ENCODE data around the gene IL27RA. TPM values are rescaled to one million over a fixed set of nuclear protein-coding genes. Genes with fewer than 3 reads are reported as not detected.
"Not testable (repeated sequence)": the region's sequence is repeated elsewhere in the genome, so short reads cannot be mapped to it uniquely, and the experiment has no call there.

IL27RA gene
- total and polyA plus RNA-seq, 2 donors from 2014 or later = 3.1 to 14.1 TPM

- no peaks in the 10 kb centered on the region for H3K9me3 ChIP-seq (ENCODE audit: control insufficient read depth in 2 of 3, insufficient read depth in 1 of 3, low read length in 3 of 3)
- no peak overlapping the region for H3K9ac ChIP-seq (ENCODE audit: low read length in 3 of 3)
- H3K4me1 ChIP-seq (ENCODE audit: control insufficient read depth in 2 of 3, insufficient read depth in 2 of 3, low read depth in 1 of 3, low read length in 3 of 3) = peaks cover 0 to 5% (median 0%) of the 10 kb centered on the region in 3 donors
- FAIRE-seq (no peak), DNase-seq (peak in 2 of 5 donors; percentile 25 to 41)
- intact Hi-C loops (cut with DNase I) = no loop called here
- no peaks in the 10 kb centered on the region for H3K36me3 ChIP-seq (ENCODE audit: control insufficient read depth in 2 of 3, insufficient read depth in 3 of 3, low read length in 3 of 3)
- no peak for TF ChIP-seq CTCF (IDR thresholded peaks at IDR 0.05; ENCODE audit: borderline replicate concordance, extremely low read depth, insufficient read depth)
- H3K27me3 ChIP-seq (ENCODE audit: control insufficient read depth, insufficient read depth, low read length) = no peaks in the 10 kb centered on the region
- H3K27ac ChIP-seq (ENCODE audit: low read depth in 2 of 2, low read length in 2 of 2) = no peak overlapping the region
- H3K4me3 ChIP-seq (ENCODE audit: low read length in 3 of 3) = no peak overlapping the region
Observed at GRCh38 chr19:14019100-14019499, 12.5 kb upstream of the IL27RA start.

- H3K4me1 ChIP-seq (ENCODE audit: control insufficient read depth in 2 of 3, insufficient read depth in 2 of 3, low read depth in 1 of 3, low read length in 3 of 3); intact Hi-C loops (cut with DNase I); H3K27ac ChIP-seq (ENCODE audit: low read depth in 2 of 2, low read length in 2 of 2); DNase-seq; H3K9me3 ChIP-seq (ENCODE audit: control insufficient read depth in 2 of 3, insufficient read depth in 1 of 3, low read length in 3 of 3); H3K36me3 ChIP-seq (ENCODE audit: control insufficient read depth in 2 of 3, insufficient read depth in 3 of 3, low read length in 3 of 3); FAIRE-seq; H3K27me3 ChIP-seq (ENCODE audit: control insufficient read depth, insufficient read depth, low read length); H3K9ac ChIP-seq (ENCODE audit: low read length in 3 of 3); H3K4me3 ChIP-seq (ENCODE audit: low read length in 3 of 3): not testable (repeated sequence)
Observed at GRCh38 chr19:14019739-14020138, 11.8 kb upstream of the IL27RA start.

GRCh38 chr19:14021474-14021873, 10.1 kb upstream of the IL27RA start:
- Histone ChIP-seq H3K9me3 (ENCODE audit: control insufficient read depth in 2 of 3, insufficient read depth in 1 of 3, low read length in 3 of 3) (no peaks in the 10 kb centered on the region), H3K36me3 (ENCODE audit: control insufficient read depth in 2 of 3, insufficient read depth in 3 of 3, low read length in 3 of 3) (no peaks in the 10 kb centered on the region), H3K9ac (ENCODE audit: low read length in 3 of 3) (no peak overlapping the region), H3K27me3 (ENCODE audit: control insufficient read depth, insufficient read depth, low read length) (no peaks in the 10 kb centered on the region), H3K27ac (ENCODE audit: low read depth in 2 of 2, low read length in 2 of 2) (no peak overlapping the region), H3K4me3 (ENCODE audit: low read length in 3 of 3) (no peak overlapping the region), H3K4me1 (ENCODE audit: control insufficient read depth in 2 of 3, insufficient read depth in 2 of 3, low read depth in 1 of 3, low read length in 3 of 3) (peaks cover 0 to 5% (median 0%) of the 10 kb centered on the region in 3 donors)
- FAIRE-seq = no peak
- TF ChIP-seq CTCF (IDR thresholded peaks at IDR 0.05; ENCODE audit: borderline replicate concordance, extremely low read depth, insufficient read depth) = no peak
- intact Hi-C loops (cut with DNase I) = no loop called here
- peak in 2 of 5 donors; percentile 39 to 63 for DNase-seq

- no peak for DNase-seq
- Histone ChIP-seq H3K4me3 (ENCODE audit: low read length in 3 of 3) (no peak overlapping the region), H3K27me3 (ENCODE audit: control insufficient read depth, insufficient read depth, low read length) (no peaks in the 10 kb centered on the region), H3K9ac (ENCODE audit: low read length in 3 of 3) (no peak overlapping the region), H3K36me3 (ENCODE audit: control insufficient read depth in 2 of 3, insufficient read depth in 3 of 3, low read length in 3 of 3) (no peaks in the 10 kb centered on the region), H3K9me3 (ENCODE audit: control insufficient read depth in 2 of 3, insufficient read depth in 1 of 3, low read length in 3 of 3) (no peaks in the 10 kb centered on the region), H3K27ac (ENCODE audit: low read depth in 2 of 2, low read length in 2 of 2) (no peak overlapping the region), H3K4me1 (ENCODE audit: control insufficient read depth in 2 of 3, insufficient read depth in 2 of 3, low read depth in 1 of 3, low read length in 3 of 3) (peaks cover 0 to 5% (median 0%) of the 10 kb centered on the region in 3 donors)
- intact Hi-C loops (cut with DNase I) = no loop called here
- FAIRE-seq = no peak
- TF ChIP-seq CTCF (IDR thresholded peaks at IDR 0.05; ENCODE audit: borderline replicate concordance, extremely low read depth, insufficient read depth) = no peak
Observed at GRCh38 chr19:14022469-14022868, 9.1 kb upstream of the IL27RA start.

Data from kidney (tissue), 14 donors.